Peyer's patch (tissue), 4 donors: ENCODE measurements around the gene ZNF740. TPM values are rescaled to one million over a fixed set of nuclear protein-coding genes. Genes with fewer than 3 reads are reported as not detected.
A peak's percentile ranks its signal among the peaks of the same experiment; 100 is the strongest.

Experiments
- DNase-seq, 3 donors: peaks; one replicate each; pipeline ENCODE4 v3.0.0-alpha.2; 2017 to 2019
- H3K27ac ChIP-seq, 4 donors: fragments of 200-600 bp; sonication (generic); one replicate each; pipeline ENCODE4 v1.5.1; 2016 to 2019
- H3K27me3 ChIP-seq, 2 donors: fragments of 200-600 bp; sonication (generic); one replicate each; pipeline ENCODE4 v1.5.1; 2019
- H3K36me3 ChIP-seq, 3 donors: fragments of 200-600 bp; sonication (generic); one replicate each; pipeline ENCODE4 v1.5.1; 2016 to 2019
- H3K4me1 ChIP-seq, 4 donors: fragments of 200-600 bp; sonication (generic); one replicate each; pipeline ENCODE4 v1.5.1; 2016 to 2019
- H3K4me3 ChIP-seq, 4 donors: fragments of 200-600 bp; sonication (generic); 1 replicate in 3 of 4; 2 replicates in 1 of 4; pipeline ENCODE4 v1.5.1; 2016 to 2019; ENCODE audit warnings: mild to moderate bottlenecking in 1 of 4
- H3K9me3 ChIP-seq, 4 donors: fragments of 200-600 bp; sonication (generic); one replicate each; pipeline ENCODE4 v1.5.1; 2016 to 2019; ENCODE audit warnings: mild to moderate bottlenecking in 1 of 4
- CTCF ChIP-seq, 6 experiments: fragments of 450-650 bp in 4 of 6; fragments of 200-600 bp in 2 of 6; sonication (generic) in 1 of 6; IDR thresholded peaks; one replicate each; pipeline ENCODE4 v1.5.1; 2017 to 2019; ENCODE audit warnings: antibody characterized with exemption in 6 of 6, mild to moderate bottlenecking in 3 of 6, moderate library complexity in 1 of 6
- POLR2A ChIP-seq, 2 donors: fragments of 450-650 bp; IDR thresholded peaks; one replicate each; pipeline ENCODE4 v1.5.1; 2017; ENCODE audit warnings: antibody characterized with exemption in 2 of 2, mild to moderate bottlenecking in 2 of 2, moderate library complexity in 2 of 2
- total RNA-seq, 4 donors: library from RNA; depleted of rRNA; stranded (reverse); fragments of >200 nt; gene quantifications; one replicate each; pipeline ENCODE4 v1.1.0, GENCODE V29; 2016

The ZNF740 gene
- total RNA-seq, 4 donors from 2014 or later = 11.9 to 38.8 (median 23.1) TPM

- Histone ChIP-seq H3K9me3 (no peaks in the 10 kb centered on the region), H3K36me3 (no peaks in the 10 kb centered on the region), H3K27me3 (no peaks in the 10 kb centered on the region), H3K27ac (no peak overlapping the region), H3K4me3 (no peak overlapping the region), H3K4me1 (no peaks in the 10 kb centered on the region)
- TF ChIP-seq POLR2A (IDR thresholded peaks at IDR 0.05) = no peak
- TF ChIP-seq CTCF (IDR thresholded peaks at IDR 0.05) = no peak
- no peak for DNase-seq
Observed at GRCh38 chr12:53147181-53147580, 33.3 kb upstream of the ZNF740 start.

DNA sequence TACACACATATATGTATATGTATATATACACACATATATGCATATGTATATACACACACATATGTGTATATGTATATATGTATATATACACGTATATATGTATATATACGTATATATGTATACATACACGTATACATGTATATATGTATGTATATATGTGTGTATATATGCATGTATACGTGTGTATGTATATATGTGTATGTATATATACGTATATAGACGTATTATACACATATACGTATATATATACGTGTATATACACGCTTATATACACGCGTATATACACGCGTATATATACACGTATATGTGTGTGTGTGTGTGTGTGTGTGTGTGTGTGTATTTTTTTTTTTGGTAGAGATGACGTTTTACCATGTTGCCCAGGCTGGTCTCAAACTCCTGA lies 32.9 kb upstream of the ZNF740 start:
- no peaks in the 10 kb centered on the region for H3K4me1 ChIP-seq
- H3K27me3 ChIP-seq = no peaks in the 10 kb centered on the region
- no peaks in the 10 kb centered on the region for H3K9me3 ChIP-seq
- H3K36me3 ChIP-seq = no peaks in the 10 kb centered on the region
- no peak overlapping the region for H3K4me3 ChIP-seq
- H3K27ac ChIP-seq = no peak overlapping the region
- TF ChIP-seq CTCF (IDR thresholded peaks at IDR 0.05) = no peak
- TF ChIP-seq POLR2A (IDR thresholded peaks at IDR 0.05) = no peak
- no peak for DNase-seq

DNA sequence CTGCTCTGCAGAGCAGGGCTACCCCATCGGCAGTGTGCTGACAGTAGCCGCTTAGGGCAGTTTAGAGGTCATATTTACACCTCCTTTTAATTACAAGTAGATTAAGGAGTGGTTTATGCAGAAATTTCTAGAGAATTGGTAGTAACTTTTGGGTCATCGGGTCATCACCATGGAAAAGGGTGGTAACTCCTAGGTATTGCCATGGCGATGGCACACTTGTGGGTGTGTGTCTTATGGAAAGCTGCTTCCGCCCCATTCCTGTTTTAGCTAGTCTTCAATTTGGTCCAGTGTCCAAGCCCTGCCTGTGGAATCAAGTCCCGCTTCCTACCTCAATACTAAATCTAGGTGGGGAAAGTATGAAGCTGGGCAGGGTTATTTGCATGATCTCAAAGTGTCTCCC lies 29.5 kb upstream of the ZNF740 start:
- no peak for TF ChIP-seq CTCF (IDR thresholded peaks at IDR 0.05)
- TF ChIP-seq POLR2A (IDR thresholded peaks at IDR 0.05) = no peak
- Histone ChIP-seq H3K4me1 (no peaks in the 10 kb centered on the region), H3K4me3 (no peak overlapping the region), H3K9me3 (no peaks in the 10 kb centered on the region), H3K36me3 (no peaks in the 10 kb centered on the region), H3K27me3 (no peaks in the 10 kb centered on the region), H3K27ac (no peak overlapping the region)
- no peak for DNase-seq

- Histone ChIP-seq H3K36me3 (no peaks in the 10 kb centered on the region), H3K27ac (no peak overlapping the region), H3K9me3 (no peaks in the 10 kb centered on the region), H3K4me3 (no peak overlapping the region), H3K27me3 (no peaks in the 10 kb centered on the region), H3K4me1 (no peaks in the 10 kb centered on the region)
- TF ChIP-seq CTCF (IDR thresholded peaks at IDR 0.05) = no peak
- TF ChIP-seq POLR2A (IDR thresholded peaks at IDR 0.05) = no peak
- DNase-seq = no peak
Observed at GRCh38 chr12:53152390-53152789, 28.1 kb upstream of the ZNF740 start.

GRCh38 chr12:53159195-53159839 lies 21.2 kb upstream of the ZNF740 start:
- TF ChIP-seq POLR2A (IDR thresholded peaks at IDR 0.05) = no peak
- peak; percentile 96 to 98 (median 97) for TF ChIP-seq CTCF (IDR thresholded peaks at IDR 0.05)

More at GRCh38 chr12:53159195-53159839, 21.2 kb upstream of the ZNF740 start:
- H3K36me3 ChIP-seq = peaks cover 0 to 7% (median 0%) of the 10 kb centered on the region in 3 donors
- peak; percentile 88 to 96 (median 88) for DNase-seq
- no peak overlapping the region for H3K4me3 ChIP-seq
- no peak overlapping the region for H3K27ac ChIP-seq
- no peaks in the 10 kb centered on the region for H3K27me3 ChIP-seq
- H3K4me1 ChIP-seq = no peaks in the 10 kb centered on the region
- no peaks in the 10 kb centered on the region for H3K9me3 ChIP-seq
